Lower leg skin (tissue), 4 donors: Measurements from ENCODE around the gene ERCC2. TPM values are rescaled to one million over a fixed set of nuclear protein-coding genes. Genes with fewer than 3 reads are reported as not detected.

ENCODE experiments used
- DNase-seq, 2 donors: peaks; one replicate each; pipeline ENCODE4 v3.0.0-alpha.2; 2019; ENCODE audit warnings: low spot score in 2 of 2
- H3K4me3 ChIP-seq: fragments of 200-600 bp; sonication (generic); 2 replicates; pipeline ENCODE4 v1.5.1; 2017; ENCODE audit warnings: mild to moderate bottlenecking, low read depth; ENCODE audit not compliant: poor library complexity, severe bottlenecking
- POLR2A ChIP-seq, 2 donors: fragments of 450-650 bp; IDR thresholded peaks; one replicate each; pipeline ENCODE4 v1.6.1; 2016 to 2017; ENCODE audit warnings: antibody characterized with exemption in 2 of 2, mild to moderate bottlenecking in 1 of 2, moderate library complexity in 1 of 2
- WGBS, 2 donors: methylation state at CpG; one replicate each; pipeline ENCODE4 v1.1.5; 2018; 5-methylcytosine and 5-hydroxymethylcytosine counted together
- intact Hi-C: fragments of 100-400 bp; cut with DNase I; formaldehyde crosslinking; loops from one replicate; pipeline ENCODE4 v1.15.0; 2023; ENCODE audit warnings: low total_unique reads
- total RNA-seq, 4 donors: library from RNA; depleted of rRNA; stranded (reverse); fragments of >200 nt; gene quantifications; one replicate each; pipeline ENCODE4 v1.1.0, GENCODE V29; 2016
- TF ChIP-seq, protein P1 (sequence below), 3 donors: fragments of 450-650 bp; IDR thresholded peaks; one replicate each; pipeline ENCODE4 v1.5.1; 2016; ENCODE audit warnings: antibody characterized with exemption in 3 of 3, mild to moderate bottlenecking in 3 of 3, moderate library complexity in 2 of 3

ERCC2 gene
- total RNA-seq, 4 donors from 2014 or later, result 8.5 to 22.4 (median 9.8) TPM

DNA sequence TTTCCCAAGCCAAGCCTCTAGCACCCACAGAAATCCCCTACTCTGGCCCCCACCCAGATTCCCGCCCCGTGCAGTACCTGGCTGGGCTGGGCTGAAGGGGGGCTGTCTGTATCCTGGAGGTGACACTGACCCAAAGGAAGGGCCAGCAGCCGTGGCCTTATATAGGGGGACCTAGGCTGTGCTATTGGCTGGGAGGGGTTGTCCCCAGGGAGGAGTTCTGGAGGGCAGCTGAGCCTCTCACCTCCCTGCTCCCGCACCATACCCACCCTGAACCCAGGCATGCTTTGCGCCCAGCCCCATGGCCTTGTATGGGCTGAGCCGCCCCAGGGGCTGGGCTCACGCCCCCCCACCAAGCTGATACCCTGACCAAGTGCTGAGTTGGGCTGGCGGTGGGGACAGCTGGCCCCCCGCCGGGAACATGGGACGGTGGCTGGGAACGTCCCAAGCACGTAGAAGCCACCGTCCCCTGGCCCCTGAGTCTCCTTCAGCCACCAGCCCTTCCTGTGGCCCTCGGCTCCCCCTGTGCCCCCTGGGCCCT is 47.6 kb downstream of the ERCC2 start, which contains the start of gene CKM:
Gene CKM, minus strand, starts transcription at position 132 of the 538 bp plus-strand sequence. CDS start 3,162 bp downstream, outside the sequence.
- TF ChIP-seq, protein P1, sequence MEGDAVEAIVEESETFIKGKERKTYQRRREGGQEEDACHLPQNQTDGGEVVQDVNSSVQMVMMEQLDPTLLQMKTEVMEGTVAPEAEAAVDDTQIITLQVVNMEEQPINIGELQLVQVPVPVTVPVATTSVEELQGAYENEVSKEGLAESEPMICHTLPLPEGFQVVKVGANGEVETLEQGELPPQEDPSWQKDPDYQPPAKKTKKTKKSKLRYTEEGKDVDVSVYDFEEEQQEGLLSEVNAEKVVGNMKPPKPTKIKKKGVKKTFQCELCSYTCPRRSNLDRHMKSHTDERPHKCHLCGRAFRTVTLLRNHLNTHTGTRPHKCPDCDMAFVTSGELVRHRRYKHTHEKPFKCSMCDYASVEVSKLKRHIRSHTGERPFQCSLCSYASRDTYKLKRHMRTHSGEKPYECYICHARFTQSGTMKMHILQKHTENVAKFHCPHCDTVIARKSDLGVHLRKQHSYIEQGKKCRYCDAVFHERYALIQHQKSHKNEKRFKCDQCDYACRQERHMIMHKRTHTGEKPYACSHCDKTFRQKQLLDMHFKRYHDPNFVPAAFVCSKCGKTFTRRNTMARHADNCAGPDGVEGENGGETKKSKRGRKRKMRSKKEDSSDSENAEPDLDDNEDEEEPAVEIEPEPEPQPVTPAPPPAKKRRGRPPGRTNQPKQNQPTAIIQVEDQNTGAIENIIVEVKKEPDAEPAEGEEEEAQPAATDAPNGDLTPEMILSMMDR (IDR thresholded peaks at IDR 0.05), result no peak
- no peak for TF ChIP-seq POLR2A (IDR thresholded peaks at IDR 0.05)
- DNase-seq, result no peak
- WGBS, 2 donors, result 29 to 43% methylated on average over 7 to 9 of the region's 15 CpGs
- intact Hi-C loops, result loop anchor here (10.0 kb wide), 1 partner anchor 418 kb away; the partner anchor contains the start of gene APOE
- H3K4me3 ChIP-seq, result no peak within 1 kb of the TSS

DNA sequence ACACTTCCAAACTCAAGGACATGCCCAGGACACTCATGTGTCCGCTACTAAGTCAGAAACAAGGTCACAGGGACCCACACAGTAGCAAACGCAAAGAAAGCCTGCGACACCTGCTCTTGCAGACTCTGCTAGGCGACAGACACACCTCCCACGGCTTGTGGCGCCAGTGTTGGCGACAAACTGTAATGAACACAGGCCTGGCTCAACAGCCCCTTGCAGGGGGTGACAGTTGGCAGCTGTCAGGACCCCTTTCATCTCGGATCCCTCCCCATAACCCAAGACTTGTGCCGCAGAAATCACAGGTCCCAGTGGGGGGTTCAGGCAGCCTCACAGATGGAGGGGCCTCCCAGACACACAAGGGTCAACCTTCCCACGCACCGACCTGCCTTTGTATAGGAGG is 48.1 kb downstream of the ERCC2 start:
- TF ChIP-seq, protein P1 (IDR thresholded peaks at IDR 0.05), result no peak
- no peak for TF ChIP-seq POLR2A (IDR thresholded peaks at IDR 0.05)
- H3K4me3 ChIP-seq, result no peak overlapping the region
- 49 to 55% methylated on average over 4 to 11 of the region's 11 CpGs for WGBS, 2 donors
- no peak for DNase-seq
- intact Hi-C loops, result loop anchor here (10.0 kb wide), 1 partner anchor 418 kb away; the partner anchor contains the start of gene APOE

- no peak for TF ChIP-seq POLR2A (IDR thresholded peaks at IDR 0.05)
- TF ChIP-seq, protein P1 (IDR thresholded peaks at IDR 0.05), result no peak
- H3K4me3 ChIP-seq, result no peak overlapping the region
- intact Hi-C loops, result loop anchor here (10.0 kb wide), 1 partner anchor 417 kb away; the partner anchor contains the start of gene APOE
- DNase-seq, result no peak
- WGBS, 2 donors, result 44 to 55% methylated on average over 2 to 7 of the region's 7 CpGs
Observed at GRCh38 chr19:45321848-45322247, 48.5 kb downstream of the ERCC2 start.

GRCh38 chr19:45320997-45321775 is 49.2 kb downstream of the ERCC2 start:
- TF ChIP-seq, protein P1 (IDR thresholded peaks at IDR 0.05), result no peak
- TF ChIP-seq POLR2A (IDR thresholded peaks at IDR 0.05), result no peak
- H3K4me3 ChIP-seq, result no peak overlapping the region
- DNase-seq, result no peak
- WGBS, 2 donors, result 66 to 72% methylated on average over 12 of the region's 12 CpGs
- intact Hi-C loops, result loop anchor here (10.0 kb wide), 1 partner anchor 416 kb away; the partner anchor contains the start of gene APOE

DNA sequence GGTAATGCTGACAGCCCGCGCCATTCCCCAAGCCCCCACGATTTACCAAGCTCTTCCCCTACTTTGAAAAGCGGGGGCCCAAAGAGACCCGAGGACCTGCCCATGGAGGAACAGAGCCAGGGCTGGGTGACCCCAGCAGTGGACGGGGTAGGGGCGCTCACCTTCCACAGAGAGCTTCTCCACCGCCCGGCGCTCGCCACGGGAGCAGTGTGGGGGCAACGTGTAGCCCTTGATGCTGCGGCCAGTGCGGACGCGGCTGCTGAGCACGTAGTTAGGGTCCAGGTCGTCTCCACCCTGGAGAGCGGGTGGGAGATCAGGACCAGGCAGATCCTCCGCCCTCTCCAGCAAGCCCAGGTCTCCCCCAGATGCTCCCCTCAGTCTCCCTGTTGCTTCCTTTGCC is 55.1 kb downstream of the ERCC2 start:
- no peak for DNase-seq
- intact Hi-C loops, result no loop called here
- TF ChIP-seq, protein P1 (IDR thresholded peaks at IDR 0.05), result no peak
- no peak for TF ChIP-seq POLR2A (IDR thresholded peaks at IDR 0.05)
- 63 to 66% methylated on average over 21 of the region's 21 CpGs for WGBS, 2 donors
- no peak overlapping the region for H3K4me3 ChIP-seq
